Ecto neural progenitor cell (in vitro differentiated cells): ENCODE measurements around the gene ENDOD1.
"Not testable (repeated sequence)": the region's sequence is repeated elsewhere in the genome, so short reads cannot be mapped to it uniquely, and the experiment has no call there.

Experiments used
- DNase-seq: peaks from one replicate; pipeline ENCODE4 v3.0.0-alpha.2; 2018; ENCODE audit warnings: low spot score

Gene ENDOD1, protein sequence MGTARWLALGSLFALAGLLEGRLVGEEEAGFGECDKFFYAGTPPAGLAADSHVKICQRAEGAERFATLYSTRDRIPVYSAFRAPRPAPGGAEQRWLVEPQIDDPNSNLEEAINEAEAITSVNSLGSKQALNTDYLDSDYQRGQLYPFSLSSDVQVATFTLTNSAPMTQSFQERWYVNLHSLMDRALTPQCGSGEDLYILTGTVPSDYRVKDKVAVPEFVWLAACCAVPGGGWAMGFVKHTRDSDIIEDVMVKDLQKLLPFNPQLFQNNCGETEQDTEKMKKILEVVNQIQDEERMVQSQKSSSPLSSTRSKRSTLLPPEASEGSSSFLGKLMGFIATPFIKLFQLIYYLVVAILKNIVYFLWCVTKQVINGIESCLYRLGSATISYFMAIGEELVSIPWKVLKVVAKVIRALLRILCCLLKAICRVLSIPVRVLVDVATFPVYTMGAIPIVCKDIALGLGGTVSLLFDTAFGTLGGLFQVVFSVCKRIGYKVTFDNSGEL

GRCh38 chr11:95089620-95090542 lies at the start of gene ENDOD1:
Gene ENDOD1 (plus strand): TSS chr11:95089846. CDS start chr11:95089928, 82 bp downstream.
- peak; percentile 89 for DNase-seq

GRCh38 chr11:95042239-95042638 lies 47.4 kb upstream of the ENDOD1 start:
- DNase-seq, result no peak

DNA sequence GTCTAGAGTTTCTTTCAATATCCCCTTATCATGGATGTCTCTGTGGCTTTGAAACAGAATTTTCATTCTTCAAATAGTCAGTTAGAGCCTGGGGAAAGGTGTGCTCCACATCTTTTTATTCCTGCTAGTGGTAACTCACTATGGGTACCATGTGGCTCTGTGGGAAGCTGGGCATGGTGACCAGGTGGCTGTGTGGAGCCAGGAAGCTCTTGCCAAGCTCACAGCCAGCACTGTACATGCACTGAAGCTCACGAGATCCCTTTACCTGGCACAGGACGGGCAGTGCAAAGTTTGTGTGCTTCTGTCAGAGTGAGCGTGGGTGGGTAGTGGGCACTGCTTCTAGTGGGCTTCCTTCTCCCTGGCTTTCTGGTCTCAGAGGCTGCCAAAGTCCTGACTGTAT lies 46.7 kb upstream of the ENDOD1 start:
- DNase-seq, result no peak

DNA sequence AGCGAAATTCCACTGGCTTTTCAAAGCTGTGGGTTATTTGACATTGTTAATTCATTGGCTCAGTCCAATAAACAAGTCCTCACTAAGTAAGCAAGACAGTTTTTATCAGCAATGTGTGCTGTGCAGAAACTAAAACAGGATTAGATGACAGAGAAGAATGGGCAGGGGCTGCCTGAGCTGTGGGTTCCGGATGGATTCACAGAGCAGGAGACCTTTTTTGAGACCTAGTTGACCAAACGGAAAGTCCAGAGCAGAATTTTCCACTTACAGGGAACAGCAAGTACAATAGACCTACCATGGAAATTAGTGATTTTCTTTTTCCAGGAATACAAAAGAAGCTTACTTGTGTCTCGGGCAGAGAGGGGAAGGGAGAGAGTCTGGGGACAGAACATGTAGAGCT lies 45.6 kb upstream of the ENDOD1 start:
- DNase-seq, result no peak

DNA sequence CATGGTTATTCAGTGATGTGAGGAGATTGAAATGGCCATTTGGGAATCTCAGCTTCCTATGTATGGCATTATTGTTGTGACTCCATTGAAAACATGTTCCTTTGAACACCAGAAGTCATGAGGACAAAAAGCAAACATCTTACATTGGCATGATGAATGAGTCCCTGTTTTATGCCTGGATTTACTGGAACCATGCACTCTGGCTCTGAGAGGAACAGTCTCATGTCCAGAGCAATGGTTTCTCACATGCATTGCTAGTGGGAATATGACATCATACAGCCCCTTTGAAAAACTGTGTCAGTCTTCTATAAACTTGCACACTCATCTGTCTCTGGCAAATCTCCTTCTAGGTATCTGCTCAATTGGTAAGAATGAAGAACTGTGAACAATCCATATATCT lies 43.8 kb upstream of the ENDOD1 start:
- DNase-seq, result no peak

DNA sequence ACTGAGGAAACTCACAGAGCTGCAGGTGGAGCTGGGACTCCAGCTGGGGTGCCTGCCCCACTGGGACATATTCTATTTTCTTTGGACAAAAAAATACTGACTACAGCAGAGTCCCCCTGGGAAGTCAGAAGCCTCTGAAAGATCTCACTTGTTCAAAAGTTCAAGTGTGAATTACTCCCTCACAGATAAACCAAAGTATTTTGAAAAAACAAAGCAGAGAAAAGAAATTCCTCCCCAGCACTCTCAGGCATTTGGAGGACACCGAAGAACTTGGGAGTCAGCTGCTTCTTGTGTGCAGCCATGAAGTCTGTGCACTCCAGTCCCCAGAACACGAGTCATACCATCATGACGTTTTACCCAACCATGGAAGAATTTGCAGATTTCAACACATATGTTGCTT lies 40.5 kb upstream of the ENDOD1 start, which contains the start of gene KDM4F:
KDM4F (plus strand) TSS at position 301 of the 400 bp plus-strand sequence.
- DNase-seq, result not testable (repeated sequence)

- no peak for DNase-seq
Measured at GRCh38 chr11:95050595-95051202, 38.9 kb upstream of the ENDOD1 start.

- no peak for DNase-seq
Measured at GRCh38 chr11:95054356-95054755, 35.3 kb upstream of the ENDOD1 start.

DNA sequence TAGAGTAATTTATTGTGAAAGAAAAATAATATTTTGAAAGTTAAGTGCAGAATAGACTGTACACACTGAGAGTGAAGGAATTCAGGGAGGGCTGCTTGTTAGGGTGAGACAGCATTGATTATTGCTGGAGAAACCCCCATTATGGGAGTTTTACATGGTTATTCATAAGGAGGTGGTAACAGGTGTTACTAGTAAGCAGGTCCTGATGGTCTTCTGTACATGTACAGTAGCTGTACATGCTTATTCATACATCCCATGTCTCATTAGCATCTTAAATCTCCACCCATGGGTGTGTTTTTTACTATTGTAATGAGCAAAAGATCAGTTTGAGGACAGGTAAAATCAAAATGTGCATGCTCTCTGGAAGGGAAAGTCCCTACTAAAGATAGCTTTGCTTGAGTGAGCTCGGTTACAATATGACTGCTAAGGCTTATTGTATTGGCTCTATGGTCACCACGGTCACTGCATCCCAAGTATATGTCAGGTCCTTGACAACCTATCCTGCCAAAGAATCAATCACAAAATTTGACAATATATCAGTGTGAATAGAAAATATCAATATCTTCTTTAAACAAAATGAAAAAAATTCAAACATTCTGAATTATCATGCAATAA lies 34.3 kb upstream of the ENDOD1 start:
- no peak for DNase-seq

- DNase-seq, result no peak
Measured at GRCh38 chr11:95057959-95058358, 31.7 kb upstream of the ENDOD1 start.

GRCh38 chr11:95058621-95059020 lies 31.0 kb upstream of the ENDOD1 start:
- DNase-seq, result no peak

- no peak for DNase-seq
Measured at GRCh38 chr11:95059046-95059445, 30.6 kb upstream of the ENDOD1 start.

DNA sequence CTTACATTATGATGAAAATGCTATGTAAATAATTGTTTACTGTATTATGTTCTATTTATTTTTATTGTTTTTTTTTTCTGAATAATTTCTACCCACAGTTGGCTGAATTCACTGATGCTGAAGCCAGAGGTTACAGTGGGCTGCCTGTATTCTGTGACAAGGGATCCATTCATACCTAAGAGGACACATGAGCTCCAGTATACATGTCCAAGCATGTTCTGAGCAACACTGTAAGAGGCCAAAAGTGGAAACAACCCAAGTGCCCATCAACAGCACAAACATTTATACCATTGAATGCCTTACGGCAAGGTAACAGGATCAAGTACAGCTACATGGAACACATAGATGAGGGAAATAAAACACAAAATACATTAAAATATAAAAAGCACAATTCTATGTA lies 24.3 kb upstream of the ENDOD1 start:
- DNase-seq, result no peak

GRCh38 chr11:95066716-95067038 lies 23.0 kb upstream of the ENDOD1 start, which contains the start of gene SRSF8:
Gene SRSF8 (plus strand): TSS chr11:95066919. CDS start chr11:95067227, 308 bp downstream.
- no peak for DNase-seq

GRCh38 chr11:95067039-95067840 lies 22.4 kb upstream of the ENDOD1 start:
- peak; percentile 86 for DNase-seq

DNA sequence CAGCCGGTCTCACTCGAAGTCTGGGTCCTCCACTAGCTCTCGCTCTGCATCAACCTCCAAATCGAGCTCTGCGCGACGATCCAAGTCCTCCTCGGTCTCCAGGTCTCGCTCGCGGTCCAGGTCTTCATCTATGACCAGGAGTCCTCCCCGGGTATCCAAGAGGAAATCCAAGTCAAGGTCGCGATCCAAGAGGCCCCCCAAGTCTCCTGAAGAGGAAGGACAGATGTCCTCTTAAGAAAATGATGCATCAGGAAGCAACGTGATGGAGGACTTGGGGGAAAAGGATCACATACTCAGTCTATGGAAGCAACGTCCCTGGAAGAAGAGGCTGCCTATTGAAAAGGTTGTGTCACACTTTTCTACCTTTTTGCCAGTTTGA lies 21.8 kb upstream of the ENDOD1 start:
- DNase-seq, result no peak

DNA sequence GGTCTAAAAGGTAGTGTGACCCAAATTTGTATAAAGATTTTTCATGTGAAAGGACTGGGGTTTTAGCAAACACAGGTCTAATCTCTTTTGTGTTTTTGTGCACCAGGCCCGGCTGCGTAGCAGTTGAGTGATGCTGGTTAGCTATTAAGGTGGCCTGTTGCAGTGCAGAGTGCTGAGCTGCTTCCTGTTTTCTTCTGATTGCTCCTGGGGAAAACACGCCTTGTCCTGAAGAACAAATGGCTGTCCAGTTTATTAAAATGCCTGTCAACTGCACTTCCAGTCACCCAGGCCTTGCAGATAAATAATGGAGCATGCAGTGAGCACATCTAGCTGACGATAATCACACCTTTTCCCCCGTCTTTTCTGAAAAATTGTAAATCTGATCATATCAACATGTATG lies 21.1 kb upstream of the ENDOD1 start:
- peak; percentile 61 for DNase-seq

- no peak for DNase-seq
Measured at GRCh38 chr11:95070471-95070870, 19.2 kb upstream of the ENDOD1 start.

GRCh38 chr11:95072948-95073347 lies 16.7 kb upstream of the ENDOD1 start:
- no peak for DNase-seq

DNA sequence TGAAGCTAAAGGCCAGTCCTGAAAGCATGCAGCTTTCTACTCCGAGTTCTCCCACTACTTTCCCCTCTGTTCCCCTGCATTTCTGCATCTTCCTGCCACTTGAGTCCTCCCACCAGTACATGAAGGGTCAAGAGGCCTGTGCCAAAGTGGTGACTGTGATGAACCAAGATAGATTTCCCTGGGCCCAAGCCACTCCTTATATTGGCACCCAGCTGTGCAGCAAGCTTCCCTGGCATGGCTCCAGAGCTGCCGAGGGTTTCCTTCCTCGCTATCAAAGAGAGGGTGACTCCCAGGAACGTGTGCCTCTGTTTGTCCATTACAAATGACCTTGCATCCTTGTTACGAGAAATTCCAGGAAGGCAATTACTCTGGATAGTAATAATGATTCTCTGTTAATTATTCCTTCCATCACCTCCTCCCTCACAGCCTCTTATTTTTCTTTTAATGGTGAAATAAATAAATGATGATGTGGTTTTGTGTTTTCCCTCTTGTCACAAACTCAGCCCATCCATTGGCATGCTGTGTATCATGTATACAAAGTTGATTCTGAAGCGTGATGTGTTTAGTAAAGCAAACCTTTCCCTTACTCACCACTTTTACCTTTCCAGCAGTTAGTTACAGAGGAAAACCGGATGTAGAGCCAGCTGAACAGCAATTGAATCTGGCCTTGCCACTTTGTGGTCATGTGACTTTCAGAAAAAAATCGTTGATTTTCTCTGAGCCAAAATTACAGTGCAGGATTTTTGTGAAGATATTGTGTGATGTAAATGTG lies 14.7 kb upstream of the ENDOD1 start:
- DNase-seq, result no peak
